Sigmoid colon (tissue), 7 donors: ENCODE results near the gene GADL1. TPM values are rescaled to one million over a fixed set of nuclear protein-coding genes. Genes with fewer than 3 reads are reported as not detected.
A peak's percentile ranks its signal among the peaks of the same experiment; 100 is the strongest.

Experiments used
- DNase-seq: peaks from one replicate; pipeline ENCODE4 v3.0.0-alpha.2; 2019
- H3K27ac ChIP-seq, 4 donors: fragments of 200-600 bp; sonication (generic); one replicate each; pipeline ENCODE4 v1.5.1; 2016 to 2019; ENCODE audit warnings: mild to moderate bottlenecking in 1 of 4
- H3K27me3 ChIP-seq, 3 donors: fragments of 200-600 bp; sonication (generic); one replicate each; pipeline ENCODE4 v1.5.1; 2019; ENCODE audit warnings: mild to moderate bottlenecking in 1 of 3
- H3K36me3 ChIP-seq, 4 donors: fragments of 200-600 bp; sonication (generic); one replicate each; pipeline ENCODE4 v1.5.1; 2016 to 2019
- H3K4me1 ChIP-seq, 4 donors: fragments of 200-600 bp; sonication (generic); one replicate each; pipeline ENCODE4 v1.5.1; 2017 to 2019
- H3K4me3 ChIP-seq, 4 donors: fragments of 200-600 bp; sonication (generic); one replicate each; pipeline ENCODE4 v1.5.1; 2017 to 2019; ENCODE audit warnings: mild to moderate bottlenecking in 2 of 4, moderate library complexity in 1 of 4
- H3K9me3 ChIP-seq, 4 donors: fragments of 200-600 bp in 3 of 4; sonication (generic) in 3 of 4; one replicate each; pipeline versions ENCODE4 v1.5.1 to v1.6.1; 2013 to 2019
- CTCF ChIP-seq, 4 experiments: fragments of 450-650 bp in 3 of 4; fragments of 200-600 bp in 1 of 4; IDR thresholded peaks; one replicate each; pipeline ENCODE4 v1.5.1; 2016 to 2019; ENCODE audit warnings: antibody characterized with exemption in 4 of 4, mild to moderate bottlenecking in 3 of 4, moderate library complexity in 2 of 4
- EP300 ChIP-seq, 4 donors: sonication (generic); formaldehyde crosslinking; IDR thresholded peaks; one replicate each; pipeline ENCODE4 v1.6.1; 2017; ENCODE audit warnings: antibody characterized with exemption in 4 of 4
- POLR2A ChIP-seq, 2 donors: fragments of 450-650 bp; IDR thresholded peaks; one replicate each; pipeline ENCODE4 v1.6.1; 2016; ENCODE audit warnings: antibody characterized with exemption in 2 of 2, mild to moderate bottlenecking in 2 of 2, moderate library complexity in 2 of 2
- POLR2AphosphoS5 ChIP-seq, 4 donors: sonication (generic); formaldehyde crosslinking; IDR thresholded peaks; one replicate each; pipeline ENCODE4 v1.6.1; 2017; ENCODE audit warnings: antibody characterized with exemption in 4 of 4
- WGBS, 2 donors: extraction: QIAGEN DNeasy Blood & Tissue Kit; methylation state at CpG; one replicate each; pipeline ENCODE4 v1.1.7; 2013; 5-methylcytosine and 5-hydroxymethylcytosine counted together
- intact Hi-C: fragments of 100-400 bp; cut with DNase I; formaldehyde crosslinking; loops from one replicate; pipeline ENCODE4 v1.15.1; 2023
- polyA plus RNA-seq, 3 donors: library from polyadenylated mRNA; stranded (reverse); fragments of 200-250 nt; gene quantifications; one replicate each; pipeline ENCODE4 v1.2.3, GENCODE V29; 2013
- total RNA-seq, 4 donors: library from RNA; depleted of rRNA; stranded (reverse); fragments of >200 nt; gene quantifications; one replicate each; pipeline ENCODE4 v1.1.0, GENCODE V29; 2016
- donor health status: healthy with polysubstance abuse.
- donor health status: Bipolar disorder and iron deficiency.
- donor health status: healthy.

GADL1 gene
- total and polyA plus RNA-seq, 7 donors = not detected

- 13 to 34% methylated on average over 6 of the region's 6 CpGs for WGBS, 2 donors
Observed at GRCh38 chr3:30934208-30934550, 39.7 kb upstream of the GADL1 start.

GRCh38 chr3:30933478-30934207 lies 39.2 kb upstream of the GADL1 start:
- Histone ChIP-seq H3K9me3 (no peaks in the 10 kb centered on the region), H3K27me3 (no peaks in the 10 kb centered on the region), H3K27ac (no peak overlapping the region), H3K36me3 (no peaks in the 10 kb centered on the region), H3K4me1 (peaks cover 0 to 8% (median 0%) of the 10 kb centered on the region in 4 donors), H3K4me3 (no peak overlapping the region)
- TF ChIP-seq EP300 (IDR thresholded peaks at IDR 0.05) (no peak), POLR2A (IDR thresholded peaks at IDR 0.05) (no peak), CTCF (IDR thresholded peaks at IDR 0.05) (no peak), POLR2AphosphoS5 (IDR thresholded peaks at IDR 0.05) (no peak)
- DNase-seq = no peak
- 14 to 47% methylated on average over 5 of the region's 5 CpGs for WGBS, 2 donors
- intact Hi-C loops = no loop called here

More at GRCh38 chr3:30934208-30934550, 39.7 kb upstream of the GADL1 start:
- intact Hi-C loops = no loop called here
- Histone ChIP-seq H3K27ac (no peak overlapping the region), H3K27me3 (no peaks in the 10 kb centered on the region), H3K36me3 (no peaks in the 10 kb centered on the region), H3K4me3 (no peak overlapping the region), H3K9me3 (no peaks in the 10 kb centered on the region), H3K4me1 (peaks cover 0 to 8% (median 0%) of the 10 kb centered on the region in 4 donors)
- no peak for DNase-seq
- TF ChIP-seq POLR2AphosphoS5 (IDR thresholded peaks at IDR 0.05) = no peak
- peak in 3 of 4 experiments; percentile 26 to 37 (median 27) for TF ChIP-seq CTCF (IDR thresholded peaks at IDR 0.05)

- no peaks in the 10 kb centered on the region for H3K36me3 ChIP-seq
- no peaks in the 10 kb centered on the region for H3K27me3 ChIP-seq
- H3K9me3 ChIP-seq = no peaks in the 10 kb centered on the region
- H3K4me1 ChIP-seq = peaks cover 0 to 8% (median 0%) of the 10 kb centered on the region in 4 donors
- intact Hi-C loops = no loop called here
- DNase-seq = no peak
- H3K27ac ChIP-seq = no peak overlapping the region
- no peak overlapping the region for H3K4me3 ChIP-seq
- no peak for TF ChIP-seq EP300 (IDR thresholded peaks at IDR 0.05)
- no peak for TF ChIP-seq CTCF (IDR thresholded peaks at IDR 0.05)
- no peak for TF ChIP-seq POLR2AphosphoS5 (IDR thresholded peaks at IDR 0.05)
- no peak for TF ChIP-seq POLR2A (IDR thresholded peaks at IDR 0.05)
- 62 to 67% methylated on average over 2 of the region's 2 CpGs for WGBS, 2 donors
Observed at GRCh38 chr3:30932513-30933098, 38.1 kb upstream of the GADL1 start.

GRCh38 chr3:30924763-30925162 lies 30.3 kb upstream of the GADL1 start:
- Histone ChIP-seq H3K9me3 (peaks cover 0 to 3% (median 0%) of the 10 kb centered on the region in 4 donors), H3K4me3 (no peak overlapping the region), H3K27ac (peak overlapping the region in 1 of 4 donors; percentile 56), H3K4me1 (no peaks in the 10 kb centered on the region), H3K27me3 (no peaks in the 10 kb centered on the region), H3K36me3 (no peaks in the 10 kb centered on the region)
- WGBS, 2 donors = 85 to 92% methylated on average over 7 of the region's 7 CpGs
- intact Hi-C loops = no loop called here
- TF ChIP-seq POLR2AphosphoS5 (IDR thresholded peaks at IDR 0.05) (peak in 1 of 4 donors; percentile 14), POLR2A (IDR thresholded peaks at IDR 0.05) (no peak)
- DNase-seq = no peak

- intact Hi-C loops = no loop called here
- Histone ChIP-seq H3K27ac (no peak overlapping the region), H3K36me3 (no peaks in the 10 kb centered on the region), H3K27me3 (no peaks in the 10 kb centered on the region), H3K4me3 (no peak overlapping the region), H3K4me1 (no peaks in the 10 kb centered on the region), H3K9me3 (peaks cover 0 to 3% (median 0%) of the 10 kb centered on the region in 4 donors)
- 44 to 77% methylated on average over 6 of the region's 6 CpGs for WGBS, 2 donors
- no peak for DNase-seq
- TF ChIP-seq POLR2A (IDR thresholded peaks at IDR 0.05) = no peak
Observed at GRCh38 chr3:30919564-30919963, 25.1 kb upstream of the GADL1 start.
